Measurements from ENCODE around the gene OSBPL8. TPM values are rescaled to one million over a fixed set of nuclear protein-coding genes. Genes with fewer than 3 reads are reported as not detected.

OSBPL8 gene
- total and polyA plus RNA-seq, 9 of the 15 experiments (the other 6 are each of a cell fraction or from before 2014, with no cell fraction given) = 17.4 to 82.7 (median 42.8) TPM

- intact Hi-C loops (cut with micrococcal nuclease) = no loop called here
- Histone ChIP-seq H2AFZ (ENCODE audit: low read depth, low read length) (no peak overlapping the region), H4K20me1 (replicated peaks; ENCODE audit: control insufficient read depth, insufficient read depth, low read length) (0 out of 2 replicates have a peak, but pooled peaks cover 2% of the 10 kb centered on the region), H3K9ac (ENCODE audit: insufficient read depth in 1 of 2, low read depth in 2 of 2, low read length in 2 of 2) (no peak overlapping the region), H3K4me3 (no peak overlapping the region), H3K36me3 (ENCODE audit: control insufficient read depth, insufficient read depth, low read length) (peaks cover 4% of the 10 kb centered on the region; the same call in 1 of the 3 replicates), H3K27ac (ENCODE audit: extremely low read depth, low read depth, low read length) (no peak overlapping the region), H3K27me3 (ENCODE audit: control insufficient read depth in 2 of 2, insufficient read depth in 2 of 2, low read length in 2 of 2) (no peaks in the 10 kb centered on the region), H3K4me2 (ENCODE audit: insufficient read depth, low read length) (no peak overlapping the region), H3K79me2 (ENCODE audit: control insufficient read depth, insufficient read depth, low read length) (peaks cover 13% of the 10 kb centered on the region; the same call in 2 of the 3 replicates), H3K9me1 (ENCODE audit: control insufficient read depth, insufficient read depth, low read length) (no peaks in the 10 kb centered on the region), H3K9me3 (replicated peaks; ENCODE audit: control insufficient read depth, insufficient read depth, low read depth, low read length) (no peaks in the 10 kb centered on the region), H3K4me1 (replicated peaks in 1 of 2; ENCODE audit: control insufficient read depth in 2 of 2, insufficient read depth in 2 of 2, low read length in 2 of 2) (no peaks in the 10 kb centered on the region)
- DNase-seq (ENCODE audit: extremely low read depth in 1 of 4, low spot score in 3 of 4) (no peak), ATAC-seq (no peak), FAIRE-seq (no peak)
- WGBS (ENCODE audit: insufficient coverage, low coverage, missing lambda C conversion rate) = 96% methylated on average over 2 of the region's 2 CpGs
- TF ChIP-seq ZNF282 (CRISPR knock-in tag; IDR thresholded peaks at IDR 0.05) (no peak), ZNF24 (IDR thresholded peaks at IDR 0.05) (no peak), TAL1 (IDR thresholded peaks at IDR 0.05) (no peak), ELF2 (CRISPR knock-in tag; IDR thresholded peaks at IDR 0.05) (no peak)
- in situ Hi-C loops (cut with MboI) = no loop called here
- BruUV-seq (replicated peaks) = no TSS peak
- POLR2A ChIA-PET = interaction anchor here (0.6 kb wide), 1 partner anchor 28 kb away, joined by 3 read pairs; no protein-coding TSS in a partner anchor
- CTCF ChIA-PET (ENCODE audit: low intra/inter-chr PET ratio) = no interaction called here
These were observed 54.5 kb downstream of the OSBPL8 start for GRCh38 chr12:76505050-76505449.

DNA sequence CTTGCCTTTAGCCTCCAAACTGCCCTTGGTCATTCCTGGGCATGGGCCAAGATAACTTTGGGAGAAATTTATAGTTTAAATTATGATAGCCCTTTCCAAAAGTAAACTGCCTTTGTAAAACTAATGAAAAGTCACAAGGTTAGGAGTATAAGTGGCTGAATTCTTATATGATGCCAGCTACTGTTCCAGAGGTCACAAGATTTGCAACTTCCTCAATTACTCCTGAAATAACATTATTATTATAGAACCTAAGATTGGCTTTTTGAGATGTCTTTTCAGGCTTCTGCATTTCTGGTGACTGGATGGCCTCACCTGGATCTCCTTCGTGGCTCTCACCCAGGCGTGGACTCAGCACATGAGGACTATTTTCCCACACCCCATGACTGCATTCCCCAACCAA lies 55.0 kb downstream of the OSBPL8 start:
- ChIA-PET POLR2A (no interaction called here), CTCF (ENCODE audit: low intra/inter-chr PET ratio) (no interaction called here)
- TF ChIP-seq, protein P1, sequence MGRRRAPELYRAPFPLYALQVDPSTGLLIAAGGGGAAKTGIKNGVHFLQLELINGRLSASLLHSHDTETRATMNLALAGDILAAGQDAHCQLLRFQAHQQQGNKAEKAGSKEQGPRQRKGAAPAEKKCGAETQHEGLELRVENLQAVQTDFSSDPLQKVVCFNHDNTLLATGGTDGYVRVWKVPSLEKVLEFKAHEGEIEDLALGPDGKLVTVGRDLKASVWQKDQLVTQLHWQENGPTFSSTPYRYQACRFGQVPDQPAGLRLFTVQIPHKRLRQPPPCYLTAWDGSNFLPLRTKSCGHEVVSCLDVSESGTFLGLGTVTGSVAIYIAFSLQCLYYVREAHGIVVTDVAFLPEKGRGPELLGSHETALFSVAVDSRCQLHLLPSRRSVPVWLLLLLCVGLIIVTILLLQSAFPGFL (CRISPR knock-in tag; IDR thresholded peaks at IDR 0.05) = no peak
- no peak for TF ChIP-seq ZC3H11A (IDR thresholded peaks at IDR 0.05; ENCODE audit: low read depth, low read length)
- TF ChIP-seq ZNF707 (CRISPR knock-in tag; conservative IDR thresholded peaks at IDR 0.05) = no peak
- TF ChIP-seq KDM5B (IDR thresholded peaks at IDR 0.05; ENCODE audit: insufficient replicate concordance, low read depth, low read length) = no peak
- no peak for TF ChIP-seq NCOR1 (IDR thresholded peaks at IDR 0.05)
- TF ChIP-seq NR2C2 (CRISPR knock-in tag; IDR thresholded peaks at IDR 0.05) = no peak
- TF ChIP-seq NR2C2 (tag; IDR thresholded peaks at IDR 0.05) = no peak
- TF ChIP-seq TEAD2 (tag; IDR thresholded peaks at IDR 0.05) = no peak
- TF ChIP-seq, protein P2, sequence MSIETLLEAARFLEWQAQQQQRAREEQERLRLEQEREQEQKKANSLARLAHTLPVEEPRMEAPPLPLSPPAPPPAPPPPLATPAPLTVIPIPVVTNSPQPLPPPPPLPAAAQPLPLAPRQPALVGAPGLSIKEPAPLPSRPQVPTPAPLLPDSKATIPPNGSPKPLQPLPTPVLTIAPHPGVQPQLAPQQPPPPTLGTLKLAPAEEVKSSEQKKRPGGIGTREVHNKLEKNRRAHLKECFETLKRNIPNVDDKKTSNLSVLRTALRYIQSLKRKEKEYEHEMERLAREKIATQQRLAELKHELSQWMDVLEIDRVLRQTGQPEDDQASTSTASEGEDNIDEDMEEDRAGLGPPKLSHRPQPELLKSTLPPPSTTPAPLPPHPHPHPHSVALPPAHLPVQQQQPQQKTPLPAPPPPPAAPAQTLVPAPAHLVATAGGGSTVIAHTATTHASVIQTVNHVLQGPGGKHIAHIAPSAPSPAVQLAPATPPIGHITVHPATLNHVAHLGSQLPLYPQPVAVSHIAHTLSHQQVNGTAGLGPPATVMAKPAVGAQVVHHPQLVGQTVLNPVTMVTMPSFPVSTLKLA (conservative IDR thresholded peaks at IDR 0.05) = no peak
- no peak for TF ChIP-seq RBM14 (IDR thresholded peaks at IDR 0.05; ENCODE audit: borderline replicate concordance, insufficient read depth, low read depth, low read length)
- no peak for TF ChIP-seq LCOR (CRISPR knock-in tag; IDR thresholded peaks at IDR 0.05)

More for the DNA sequence above, 55.0 kb downstream of the OSBPL8 start:
- in situ Hi-C loops (cut with MboI) (no loop called here), intact Hi-C loops (cut with micrococcal nuclease) (no loop called here)
- Histone ChIP-seq H3K36me3 (ENCODE audit: control insufficient read depth, insufficient read depth, low read length) (peaks cover 4% of the 10 kb centered on the region; the same call in 1 of the 3 replicates), H3K4me2 (ENCODE audit: insufficient read depth, low read length) (no peak overlapping the region), H2AFZ (ENCODE audit: low read depth, low read length) (no peak overlapping the region), H3K9ac (ENCODE audit: insufficient read depth in 1 of 2, low read depth in 2 of 2, low read length in 2 of 2) (no peak overlapping the region), H3K4me3 (no peak overlapping the region), H3K79me2 (ENCODE audit: control insufficient read depth, insufficient read depth, low read length) (peaks cover 10% of the 10 kb centered on the region; the same call in 2 of the 3 replicates), H3K27ac (ENCODE audit: extremely low read depth, low read depth, low read length) (no peak overlapping the region), H3K27me3 (ENCODE audit: control insufficient read depth in 2 of 2, insufficient read depth in 2 of 2, low read length in 2 of 2) (no peaks in the 10 kb centered on the region), H3K9me1 (ENCODE audit: control insufficient read depth, insufficient read depth, low read length) (no peaks in the 10 kb centered on the region), H4K20me1 (replicated peaks; ENCODE audit: control insufficient read depth, insufficient read depth, low read length) (0 out of 2 replicates have a peak, but pooled peaks cover 2% of the 10 kb centered on the region), H3K9me3 (replicated peaks; ENCODE audit: control insufficient read depth, insufficient read depth, low read depth, low read length) (no peaks in the 10 kb centered on the region), H3K4me1 (replicated peaks in 1 of 2; ENCODE audit: control insufficient read depth in 2 of 2, insufficient read depth in 2 of 2, low read length in 2 of 2) (no peaks in the 10 kb centered on the region)
- no TSS peak for BruUV-seq (replicated peaks)
- no peak for FAIRE-seq
- 90% methylated on average over 2 of the region's 2 CpGs for WGBS (ENCODE audit: insufficient coverage, low coverage, missing lambda C conversion rate)
- DNase-seq (ENCODE audit: extremely low read depth in 1 of 4, low spot score in 3 of 4) = no peak
- no peak for ATAC-seq
